OCI-LY7 (cell line): ENCODE results near the gene CCDC187. TPM values are rescaled to one million over a fixed set of nuclear protein-coding genes. Genes with fewer than 3 reads are reported as not detected.

Experiments
- BruUV-seq: library from RNA; stranded (reverse); fragments of 400-500 nt; replicated peaks from 2 replicates; lab custom pipeline; 2021; lab: Mats Ljungman, UMichigan
- CTCF ChIA-PET: fragments of 300-600 bp; sonication (Branson Sonifier 250); formaldehyde crosslinking; loops from one replicate; lab custom pipeline; 2022; ENCODE audit warnings: antibody characterized with exemption; ENCODE audit not compliant: unreplicated experiment; lab: Charles Lee
- POLR2A ChIA-PET: fragments of 300-600 bp; sonication (Branson Sonifier 250); formaldehyde crosslinking; loops from one replicate; lab custom pipeline; 2022; ENCODE audit warnings: antibody characterized with exemption; lab: Charles Lee
- DNase-seq: peaks from one replicate; pipeline ENCODE4 v3.0.0-alpha.2; 2015; ENCODE audit warnings: low spot score
- H2AFZ ChIP-seq: fragments of 200-600 bp; sonication (generic), shearing (Covaris generic); 2 replicates; pipeline ENCODE4 v1.6.1; 2014; ENCODE audit warnings: mild to moderate bottlenecking, antibody characterized with exemption, low read length, moderate library complexity
- H3K27ac ChIP-seq: fragments of 200-600 bp; sonication (generic); 2 replicates; pipeline ENCODE4 v1.5.1; 2014; ENCODE audit warnings: mixed run types, low read depth, mild to moderate bottlenecking, moderate library complexity, low read length, inconsistent platforms; ENCODE audit not compliant: poor library complexity, severe bottlenecking
- H3K36me3 ChIP-seq: fragments of 200-600 bp; sonication (generic); 2 replicates; pipeline ENCODE4 v1.6.1; 2014; ENCODE audit warnings: mild to moderate bottlenecking, antibody characterized with exemption, low read length, moderate library complexity, mixed read lengths; ENCODE audit not compliant: insufficient read depth
- H3K4me1 ChIP-seq: fragments of 200-600 bp; sonication (generic); 2 replicates; pipeline ENCODE4 v1.5.1; 2014; ENCODE audit warnings: mild to moderate bottlenecking, low read length; ENCODE audit not compliant: insufficient read depth, poor library complexity, severe bottlenecking
- H3K4me2 ChIP-seq: fragments of 200-600 bp; sonication (generic); 2 replicates; pipeline ENCODE4 v1.6.1; 2014; ENCODE audit warnings: mild to moderate bottlenecking, low read length
- H3K4me3 ChIP-seq: fragments of 200-600 bp; sonication (generic); 2 replicates; pipeline ENCODE4 v1.5.1; 2014; ENCODE audit warnings: mild to moderate bottlenecking, low read depth, low read length; ENCODE audit not compliant: poor library complexity, severe bottlenecking
- H3K79me2 ChIP-seq: fragments of 200-600 bp; sonication (generic); 2 replicates; pipeline ENCODE4 v1.6.1; 2016; ENCODE audit warnings: low read depth, mild to moderate bottlenecking, low read length, moderate library complexity, mixed read lengths; ENCODE audit not compliant: insufficient read depth
- H3K9me2 ChIP-seq: fragments of 200-600 bp; sonication (generic); 2 replicates; pipeline ENCODE4 v1.6.1; 2016; ENCODE audit warnings: mild to moderate bottlenecking, low read length, mixed read lengths; ENCODE audit not compliant: insufficient read depth
- H3K9me3 ChIP-seq: fragments of 200-600 bp; sonication (generic); 2 replicates; pipeline ENCODE4 v1.6.1; 2014; ENCODE audit warnings: mild to moderate bottlenecking, mixed run types, low read length, mixed read lengths
- H4K20me1 ChIP-seq: fragments of 200-600 bp; sonication (generic); 2 replicates; pipeline ENCODE4 v1.6.1; 2014; ENCODE audit warnings: mild to moderate bottlenecking, antibody characterized with exemption, low read length, moderate library complexity, mixed read lengths; ENCODE audit not compliant: insufficient read depth
- CTCF ChIP-seq: fragments of 200-600 bp; sonication (generic); conservative IDR thresholded peaks from 2 replicates; pipeline ENCODE4 v1.5.1; 2014; ENCODE audit warnings: mild to moderate bottlenecking, antibody characterized with exemption, low read length, moderate library complexity, mixed read lengths
- EZH2phosphoT487 ChIP-seq: fragments of 200-600 bp; sonication (generic); IDR thresholded peaks from 2 replicates; pipeline ENCODE4 v1.6.1; 2018; ENCODE audit warnings: low read depth, borderline replicate concordance, mild to moderate bottlenecking, mixed run types, antibody characterized with exemption, low read length, moderate library complexity, mixed read lengths
- intact Hi-C: fragments of 100-400 bp; cut with micrococcal nuclease; formaldehyde crosslinking; loops from one replicate; pipeline ENCODE4 v1.10.0; 2022; ENCODE audit not compliant: unreplicated experiment
- total RNA-seq, 2 experiments: library from RNA; depleted of rRNA in 1 of 2; stranded (reverse); fragments of >200 nt in 1 of 2; shearing (Covaris generic) in 1 of 2; gene quantifications; 2 replicates each; pipeline ENCODE4 v1.2.3, GENCODE V29; 2014 to 2022

Gene CCDC187
- total RNA-seq, 2 experiments from 2014 or later, result not detected

- Histone ChIP-seq H3K9me3 (no peaks in the 10 kb centered on the region), H4K20me1 (no peaks in the 10 kb centered on the region), H3K4me3 (no peak overlapping the region), H3K4me1 (peaks cover 4% of the 10 kb centered on the region), H3K79me2 (no peaks in the 10 kb centered on the region), H3K4me2 (no peak overlapping the region), H3K27ac (no peak overlapping the region), H3K9me2 (no peaks in the 10 kb centered on the region), H2AFZ (no peak overlapping the region), H3K36me3 (no peaks in the 10 kb centered on the region)
- no TSS peak for BruUV-seq
- ChIA-PET CTCF (no interaction called here), POLR2A (interaction anchor here (1.0 to 1.4 kb wide), 2 partner anchors 36 to 38 kb away, joined by 3 read pairs; no protein-coding TSS in a partner anchor)
- TF ChIP-seq CTCF (no peak), EZH2phosphoT487 (no peak)
- no peak for DNase-seq
- intact Hi-C loops, result no loop called here
These were observed 41.2 kb downstream of the CCDC187 start for GRCh38 chr9:136262671-136263178.

- DNase-seq, result no peak
- Histone ChIP-seq H3K4me1 (no peaks in the 10 kb centered on the region), H3K9me2 (no peaks in the 10 kb centered on the region), H3K9me3 (no peaks in the 10 kb centered on the region), H4K20me1 (no peaks in the 10 kb centered on the region), H3K4me3 (no peak overlapping the region), H3K27ac (no peak overlapping the region), H3K79me2 (no peaks in the 10 kb centered on the region), H3K4me2 (no peak overlapping the region), H2AFZ (no peak overlapping the region), H3K36me3 (no peaks in the 10 kb centered on the region)
- no peak for TF ChIP-seq CTCF
- no peak for TF ChIP-seq EZH2phosphoT487
- intact Hi-C loops, result no loop called here
- no TSS peak for BruUV-seq
- ChIA-PET CTCF (no interaction called here), POLR2A (interaction anchor here (1.0 to 1.4 kb wide), 2 partner anchors 35 to 37 kb away, joined by 3 read pairs; no protein-coding TSS in a partner anchor)
These were observed 42.0 kb downstream of the CCDC187 start for GRCh38 chr9:136261686-136262430.

GRCh38 chr9:136260936-136261472 is 42.9 kb downstream of the CCDC187 start:
- no peak overlapping the region for H3K4me3 ChIP-seq
- H3K79me2 ChIP-seq, result no peaks in the 10 kb centered on the region
- POLR2A ChIA-PET, result no interaction called here
- H3K9me2 ChIP-seq, result no peaks in the 10 kb centered on the region
- H3K36me3 ChIP-seq, result no peaks in the 10 kb centered on the region
- no peaks in the 10 kb centered on the region for H3K4me1 ChIP-seq
- TF ChIP-seq CTCF (no peak), EZH2phosphoT487 (no peak)
- intact Hi-C loops, result no loop called here
- H4K20me1 ChIP-seq, result no peaks in the 10 kb centered on the region
- BruUV-seq, result no TSS peak
- DNase-seq, result no peak
- H2AFZ ChIP-seq, result no peak overlapping the region
- H3K9me3 ChIP-seq, result no peaks in the 10 kb centered on the region
- CTCF ChIA-PET, result no interaction called here
- H3K27ac ChIP-seq, result no peak overlapping the region
- H3K4me2 ChIP-seq, result no peak overlapping the region
